Upper lobe of left lung (tissue), 4 donors: Measurements from ENCODE around the gene FRMPD4.

Experiments
- POLR2AphosphoS5 ChIP-seq, 2 donors: sonication (generic); formaldehyde crosslinking; IDR thresholded peaks; one replicate each; pipeline ENCODE4 v1.5.1; 2017; ENCODE audit warnings: antibody characterized with exemption in 2 of 2
- TF ChIP-seq, protein P1 (sequence below), 6 experiments: fragments of 450-650 bp in 4 of 6; fragments of 200-600 bp in 2 of 6; sonication (generic) in 2 of 6; IDR thresholded peaks; one replicate each; pipeline ENCODE4 v1.5.1; 2016 to 2019; ENCODE audit warnings: antibody characterized with exemption in 6 of 6

DNA sequence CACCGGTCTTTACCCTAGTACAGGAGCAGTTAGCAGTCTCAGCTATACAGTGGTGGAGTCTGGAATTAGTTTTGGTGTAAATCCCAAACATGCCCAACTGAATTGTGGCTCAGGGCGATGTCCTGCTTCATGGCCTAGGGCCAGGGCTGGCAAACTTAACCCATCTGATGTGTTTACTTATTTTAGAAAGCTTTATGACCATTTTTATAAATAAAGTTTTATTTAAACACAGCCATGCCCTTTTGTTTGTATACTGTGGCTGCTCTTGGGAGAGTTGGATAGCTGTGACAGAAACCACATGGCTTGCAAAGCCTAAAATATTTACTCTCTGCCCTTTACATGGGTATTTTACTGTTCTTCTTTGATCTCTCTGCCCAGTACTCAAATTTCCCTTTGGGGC, 7.1 kb downstream of the FRMPD4 start:
- TF ChIP-seq, protein P1, sequence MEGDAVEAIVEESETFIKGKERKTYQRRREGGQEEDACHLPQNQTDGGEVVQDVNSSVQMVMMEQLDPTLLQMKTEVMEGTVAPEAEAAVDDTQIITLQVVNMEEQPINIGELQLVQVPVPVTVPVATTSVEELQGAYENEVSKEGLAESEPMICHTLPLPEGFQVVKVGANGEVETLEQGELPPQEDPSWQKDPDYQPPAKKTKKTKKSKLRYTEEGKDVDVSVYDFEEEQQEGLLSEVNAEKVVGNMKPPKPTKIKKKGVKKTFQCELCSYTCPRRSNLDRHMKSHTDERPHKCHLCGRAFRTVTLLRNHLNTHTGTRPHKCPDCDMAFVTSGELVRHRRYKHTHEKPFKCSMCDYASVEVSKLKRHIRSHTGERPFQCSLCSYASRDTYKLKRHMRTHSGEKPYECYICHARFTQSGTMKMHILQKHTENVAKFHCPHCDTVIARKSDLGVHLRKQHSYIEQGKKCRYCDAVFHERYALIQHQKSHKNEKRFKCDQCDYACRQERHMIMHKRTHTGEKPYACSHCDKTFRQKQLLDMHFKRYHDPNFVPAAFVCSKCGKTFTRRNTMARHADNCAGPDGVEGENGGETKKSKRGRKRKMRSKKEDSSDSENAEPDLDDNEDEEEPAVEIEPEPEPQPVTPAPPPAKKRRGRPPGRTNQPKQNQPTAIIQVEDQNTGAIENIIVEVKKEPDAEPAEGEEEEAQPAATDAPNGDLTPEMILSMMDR (IDR thresholded peaks at IDR 0.05): no peak
- no peak for TF ChIP-seq POLR2AphosphoS5 (IDR thresholded peaks at IDR 0.05)
